GM21576 (cell line): ENCODE results near the gene TMEM81.

ENCODE experiments used
- ATAC-seq: cut with Tn5 transposase; IDR thresholded peaks from one replicate; pipeline ENCODE4 v1.9.1; 2021; ENCODE audit warnings: mild to moderate bottlenecking, moderate library complexity; ENCODE audit not compliant: unreplicated experiment

TMEM81 gene

DNA sequence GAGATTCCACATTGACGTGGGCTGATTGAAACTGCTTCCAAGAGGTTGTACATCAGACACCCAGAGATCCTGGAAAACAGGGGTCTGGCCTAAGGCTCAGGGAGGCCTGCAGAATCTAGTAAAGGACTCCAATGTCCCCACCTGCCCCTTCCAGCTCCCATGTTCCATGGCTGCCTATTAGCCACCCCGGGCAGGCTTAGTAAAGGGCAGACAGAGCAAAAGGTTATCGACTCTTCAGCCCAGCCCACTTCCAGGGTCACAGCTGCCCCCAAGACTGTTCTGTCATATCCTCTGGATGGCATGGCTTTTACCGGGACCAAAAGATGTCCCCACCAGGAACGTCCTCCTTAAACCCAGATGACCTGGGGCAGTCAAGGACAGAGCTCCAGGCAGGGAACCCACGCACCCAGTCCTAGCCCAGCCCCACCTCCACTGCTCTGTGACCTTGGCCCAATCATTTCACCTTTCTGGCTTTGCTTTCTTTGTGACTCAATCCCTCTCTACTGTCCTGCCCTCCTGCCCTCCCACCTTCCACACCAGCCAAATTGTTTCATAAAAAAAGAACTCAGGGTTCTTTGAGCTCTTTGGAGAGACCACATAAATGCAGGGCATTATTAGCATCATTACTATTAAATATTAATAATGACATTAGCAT is 46.0 kb downstream of the TMEM81 start:
- no peak for ATAC-seq

DNA sequence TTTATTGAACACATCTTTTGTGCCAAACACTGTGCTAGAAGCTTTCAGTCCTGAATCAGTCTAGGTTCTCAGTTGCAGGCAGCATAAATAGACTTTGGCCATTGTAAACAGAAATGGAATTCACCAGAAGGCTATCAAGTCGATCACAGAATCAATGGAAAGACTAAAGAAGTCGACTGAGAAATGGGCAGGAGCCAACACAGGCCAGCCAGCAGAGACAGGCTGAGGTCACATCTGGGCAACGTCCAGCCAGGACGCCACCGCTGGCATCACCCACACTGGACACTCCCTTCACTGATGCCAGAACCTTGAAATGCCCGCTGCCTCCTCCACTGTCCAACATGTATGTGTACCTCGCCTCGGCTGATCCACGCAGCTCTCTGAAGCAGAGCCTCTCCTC is 46.7 kb downstream of the TMEM81 start:
- ATAC-seq, result no peak
